HG02970 (cell line): ENCODE measurements around the gene GALP.
"Not testable (repeated sequence)": the region's sequence is repeated elsewhere in the genome, so short reads cannot be mapped to it uniquely, and the experiment has no call there.

Source experiments
- ATAC-seq: cut with Tn5 transposase; IDR thresholded peaks from one replicate; pipeline ENCODE4 v1.9.1; 2021; ENCODE audit warnings: mild to moderate bottlenecking, moderate library complexity, moderate number of reproducible peaks; ENCODE audit not compliant: unreplicated experiment, low FRiP score

Gene GALP

DNA sequence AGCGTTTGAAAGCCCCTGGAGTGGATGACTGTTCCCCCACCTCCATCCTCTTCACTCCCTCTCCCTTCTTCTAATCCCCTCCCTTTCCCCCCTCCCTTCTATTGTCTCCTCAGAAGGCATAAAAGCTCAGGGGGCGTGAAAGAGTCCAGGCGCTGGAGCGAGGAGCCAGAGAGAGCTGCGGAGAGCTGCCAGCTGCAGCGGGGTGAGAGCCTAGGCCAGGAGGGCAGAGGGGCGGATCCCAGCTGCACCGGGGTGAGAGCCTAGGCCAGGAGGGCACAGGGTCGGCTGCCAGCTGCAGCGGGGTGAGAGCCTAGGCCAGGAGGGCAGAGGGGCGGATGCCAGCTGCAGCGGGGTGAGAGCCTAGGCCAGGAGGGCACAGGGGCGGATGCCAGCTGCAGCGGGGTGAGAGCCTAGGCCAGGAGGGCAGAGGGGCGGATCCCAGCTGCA lies at the start of gene GALP:
Gene GALP (plus strand): TSS at position 148 of the 447 bp plus-strand sequence. CDS start 1,101 bp downstream, outside the sequence.
- ATAC-seq, result not testable (repeated sequence)

GRCh38 chr19:56126983-56127780 lies 48.6 kb upstream of the GALP start:
- ATAC-seq, result no peak

DNA sequence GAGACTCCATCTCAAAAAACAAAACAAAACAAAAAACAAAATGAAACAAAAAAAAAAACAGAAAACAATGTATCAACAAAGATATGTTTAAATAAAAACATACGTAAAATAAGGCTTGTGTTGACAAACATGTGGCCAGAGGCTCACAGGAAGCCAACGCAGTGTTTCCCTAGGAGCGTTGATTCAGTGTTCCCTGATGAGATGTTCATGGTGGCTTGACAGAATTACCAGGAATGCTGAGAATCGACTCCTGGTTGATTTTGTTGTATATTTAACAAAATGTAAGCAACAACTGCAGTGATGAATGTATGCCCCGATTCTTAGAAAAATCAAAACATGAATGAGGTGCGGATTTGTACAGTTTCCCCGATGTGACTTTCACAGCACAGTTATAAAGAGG lies 45.8 kb upstream of the GALP start:
- ATAC-seq, result no peak

DNA sequence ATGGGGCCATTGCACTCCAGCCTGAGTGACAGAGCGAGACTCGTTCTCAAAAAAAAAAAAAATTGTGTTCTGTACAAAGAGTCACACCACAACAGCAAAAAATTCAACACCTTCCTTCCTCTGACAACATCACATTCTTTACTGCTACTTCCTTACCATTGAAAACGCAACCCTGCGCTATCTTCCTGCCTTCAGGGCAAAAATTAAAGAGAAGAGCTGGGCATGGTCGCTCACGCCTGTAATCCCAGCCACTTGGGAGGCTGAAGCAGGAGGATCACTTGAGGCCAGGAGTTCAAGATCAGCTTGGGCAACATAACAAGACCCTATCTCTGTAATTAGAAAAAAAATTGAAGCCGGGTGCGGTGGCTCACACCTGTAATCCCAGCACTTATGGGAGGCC lies 44.2 kb upstream of the GALP start:
- ATAC-seq, result no peak

- no peak for ATAC-seq
These were observed 43.4 kb upstream of the GALP start for GRCh38 chr19:56132316-56132822.

GRCh38 chr19:56133858-56134653 lies 41.8 kb upstream of the GALP start:
- ATAC-seq, result no peak

DNA sequence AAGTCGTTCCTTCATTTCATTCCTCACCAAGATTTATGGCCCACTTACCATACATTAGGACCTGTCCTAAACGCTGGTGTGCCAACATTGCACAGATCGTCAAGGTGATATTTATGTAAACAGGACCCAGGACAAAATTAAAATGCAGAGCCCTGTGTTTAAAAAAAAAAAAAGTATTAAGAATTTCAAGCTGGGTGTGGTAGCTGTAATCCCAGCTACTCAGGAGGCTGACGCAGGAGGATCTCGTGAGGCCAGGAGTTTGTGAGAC lies 41.2 kb upstream of the GALP start:
- ATAC-seq, result no peak

- ATAC-seq, result no peak
These were observed 39.4 kb upstream of the GALP start for GRCh38 chr19:56136362-56136761.

DNA sequence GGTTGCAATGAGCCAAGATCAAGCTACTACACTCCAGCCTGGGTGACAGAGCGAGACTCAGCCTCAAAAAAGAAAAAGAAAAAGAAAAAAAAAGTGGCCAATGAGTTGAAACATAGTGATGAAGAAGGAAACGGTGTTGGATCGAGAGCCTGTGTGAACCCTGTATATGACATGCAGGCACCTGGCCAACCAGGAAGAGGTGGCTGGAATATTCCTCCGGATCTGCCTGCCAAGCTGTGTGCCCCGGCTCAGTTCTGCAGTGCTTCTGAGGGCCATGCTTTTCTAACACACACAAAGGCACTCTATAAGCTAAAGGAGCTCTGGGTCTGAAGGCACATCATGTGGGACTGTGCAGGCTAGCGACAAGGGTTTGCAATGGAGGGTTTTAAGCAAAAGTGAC lies 38.4 kb upstream of the GALP start:
- ATAC-seq, result no peak

GRCh38 chr19:56138069-56138468 lies 37.7 kb upstream of the GALP start:
- no peak for ATAC-seq

- no peak for ATAC-seq
These were observed 35.8 kb upstream of the GALP start for GRCh38 chr19:56139847-56140582.

DNA sequence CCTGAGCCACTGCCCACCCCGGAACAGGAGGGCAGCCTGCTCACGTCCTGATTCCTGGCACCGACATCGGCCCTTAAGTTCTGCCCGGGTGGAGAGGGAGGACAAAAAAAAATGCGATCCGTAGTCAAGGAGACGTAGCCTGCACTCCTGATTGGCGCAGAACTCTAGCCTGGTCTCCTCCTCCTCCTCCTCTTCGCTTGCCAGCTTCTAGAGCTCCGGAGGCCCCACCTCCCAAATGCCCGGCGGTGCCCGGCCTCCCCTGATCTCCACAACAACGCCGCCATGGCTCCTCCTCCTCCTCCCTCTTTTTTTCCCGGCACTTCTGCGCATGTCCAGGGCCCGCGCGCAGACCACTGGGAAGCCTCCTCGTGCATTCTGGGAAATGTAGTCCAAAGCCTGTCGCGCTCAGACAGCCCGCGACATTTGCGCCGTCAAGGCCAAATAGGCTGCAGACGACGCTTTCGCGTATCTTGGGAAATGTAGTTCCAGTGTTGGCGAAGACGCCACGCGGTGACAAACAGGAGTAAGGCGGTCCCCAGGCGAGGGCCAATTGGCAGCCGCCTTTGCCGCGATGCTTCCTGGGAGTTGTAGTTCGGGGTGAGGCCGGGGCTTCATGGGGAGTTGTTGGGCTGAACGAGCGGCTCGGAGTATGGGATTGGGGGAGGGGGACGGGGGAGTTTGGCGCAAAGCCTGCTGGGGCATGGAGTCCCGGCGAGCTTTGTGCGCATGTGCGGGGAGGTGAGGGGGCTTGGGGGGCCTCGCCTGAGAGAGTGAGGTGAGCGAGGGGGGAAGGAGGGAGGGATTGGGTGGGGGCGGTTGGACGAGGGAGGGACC lies 35.0 kb upstream of the GALP start, which contains the start of gene ZNF444:
Gene ZNF444 (plus strand): TSS at position 705 of the 834 bp plus-strand sequence. CDS start 5,625 bp downstream, outside the sequence.
- peak; percentile 91 for ATAC-seq

- ATAC-seq, result no peak
These were observed 34.3 kb upstream of the GALP start for GRCh38 chr19:56141417-56141993.

- ATAC-seq, result no peak
These were observed 33.6 kb upstream of the GALP start for GRCh38 chr19:56142087-56142787.

GRCh38 chr19:56142897-56143434 lies 32.8 kb upstream of the GALP start:
- ATAC-seq, result no peak

GRCh38 chr19:56144376-56144775 lies 31.4 kb upstream of the GALP start:
- ATAC-seq, result no peak

- no peak for ATAC-seq
These were observed 31.0 kb upstream of the GALP start for GRCh38 chr19:56144831-56145230.

GRCh38 chr19:56145698-56146097 lies 30.1 kb upstream of the GALP start:
- ATAC-seq, result no peak

- ATAC-seq, result no peak
These were observed 28.9 kb upstream of the GALP start for GRCh38 chr19:56146904-56147303.
